GM18526 (cell line): ENCODE data around the gene DGKE.

ENCODE experiments used
- POLR2A ChIP-seq: IDR thresholded peaks from 3 replicates; pipeline ENCODE4 v1.6.1; 2011; ENCODE audit not compliant: insufficient read length; ENCODE audit errors: extremely low read depth

DGKE gene

GRCh38 chr17:56830726-56831368, 3.1 kb upstream of the DGKE start:
- TF ChIP-seq POLR2A, result no peak

- no peak for TF ChIP-seq POLR2A
Measured at GRCh38 chr17:56831369-56832095, 2.4 kb upstream of the DGKE start.

GRCh38 chr17:56832446-56832845, 1.5 kb upstream of the DGKE start:
- no peak for TF ChIP-seq POLR2A

GRCh38 chr17:56833057-56833808, 718 bp upstream of the DGKE start:
- peak; percentile 71 for TF ChIP-seq POLR2A

GRCh38 chr17:56834380-56835263, 671 bp downstream of the DGKE start:
- TF ChIP-seq POLR2A, result no peak

- no peak for TF ChIP-seq POLR2A
Measured at GRCh38 chr17:56835264-56835585, 1.3 kb downstream of the DGKE start.

GRCh38 chr17:56838687-56839086, 4.7 kb downstream of the DGKE start:
- no peak for TF ChIP-seq POLR2A

GRCh38 chr17:56842577-56842976, 8.6 kb downstream of the DGKE start:
- TF ChIP-seq POLR2A, result no peak

- no peak for TF ChIP-seq POLR2A
Measured at GRCh38 chr17:56845934-56846333, 12.0 kb downstream of the DGKE start.

- TF ChIP-seq POLR2A, result no peak
Measured at GRCh38 chr17:56847106-56847505, 13.2 kb downstream of the DGKE start.

GRCh38 chr17:56849131-56849530, 15.2 kb downstream of the DGKE start:
- no peak for TF ChIP-seq POLR2A

- TF ChIP-seq POLR2A, result no peak
Measured at GRCh38 chr17:56850591-56850990, 16.6 kb downstream of the DGKE start.

- TF ChIP-seq POLR2A, result no peak
Measured at GRCh38 chr17:56851008-56851407, 17.1 kb downstream of the DGKE start.

- TF ChIP-seq POLR2A, result no peak
Measured at GRCh38 chr17:56861899-56862298, 27.9 kb downstream of the DGKE start.

- no peak for TF ChIP-seq POLR2A
Measured at GRCh38 chr17:56863974-56864373, 30.0 kb downstream of the DGKE start.
